Renal cortical epithelial cell (primary cell): ENCODE results near the gene GAK. TPM values are rescaled to one million over a fixed set of nuclear protein-coding genes. Genes with fewer than 3 reads are reported as not detected.

Source experiments
- DNase-seq: peaks from one replicate; pipeline ENCODE4 v3.0.0-alpha.2; 2011; ENCODE audit warnings: low read depth
- total RNA-seq: library from RNA; depleted of rRNA; stranded (reverse); fragments of >200 nt; gene quantifications from 2 replicates; pipeline ENCODE4 v1.2.3, GENCODE V29; 2014

GAK gene
- total RNA-seq, 1 donor from 2014 or later: 78.6 TPM

GRCh38 chr4:907691-908425 lies 24.3 kb downstream of the GAK start:
- no peak for DNase-seq

- no peak for DNase-seq
Measured at GRCh38 chr4:907103-907400, 25.1 kb downstream of the GAK start.

- DNase-seq: no peak
Measured at GRCh38 chr4:906339-907102, 25.6 kb downstream of the GAK start.

GRCh38 chr4:905485-906338 lies 26.4 kb downstream of the GAK start:
- DNase-seq: no peak

- DNase-seq: no peak
Measured at GRCh38 chr4:903066-904046, 28.8 kb downstream of the GAK start.

GRCh38 chr4:901192-901910 lies 30.8 kb downstream of the GAK start:
- DNase-seq: no peak

GRCh38 chr4:900721-901120 lies 31.4 kb downstream of the GAK start:
- DNase-seq: no peak

GRCh38 chr4:900073-900472 lies 32.0 kb downstream of the GAK start:
- DNase-seq: no peak

GRCh38 chr4:899556-899906 lies 32.6 kb downstream of the GAK start:
- no peak for DNase-seq

- no peak for DNase-seq
Measured at GRCh38 chr4:898869-899555, 33.1 kb downstream of the GAK start.

GRCh38 chr4:898123-898522 lies 34.0 kb downstream of the GAK start:
- DNase-seq: no peak

GRCh38 chr4:896630-897029 lies 35.5 kb downstream of the GAK start:
- no peak for DNase-seq

- DNase-seq: no peak
Measured at GRCh38 chr4:896216-896615, 35.9 kb downstream of the GAK start.

GRCh38 chr4:895596-895995 lies 36.5 kb downstream of the GAK start:
- DNase-seq: no peak

- DNase-seq: no peak
Measured at GRCh38 chr4:893995-894705, 38.0 kb downstream of the GAK start.

- no peak for DNase-seq
Measured at GRCh38 chr4:893276-893994, 38.7 kb downstream of the GAK start.

GRCh38 chr4:892780-893179 lies 39.3 kb downstream of the GAK start:
- DNase-seq: no peak

- no peak for DNase-seq
Measured at GRCh38 chr4:891747-892146, 40.4 kb downstream of the GAK start.
